Sigmoid colon (tissue), 7 donors: ENCODE measurements around the gene ZIC5. TPM values are rescaled to one million over a fixed set of nuclear protein-coding genes. Genes with fewer than 3 reads are reported as not detected.

ENCODE experiments used
- DNase-seq: peaks from one replicate; pipeline ENCODE4 v3.0.0-alpha.2; 2019
- H3K27ac ChIP-seq, 4 donors: fragments of 200-600 bp; sonication (generic); one replicate each; pipeline ENCODE4 v1.5.1; 2016 to 2019; ENCODE audit warnings: mild to moderate bottlenecking in 1 of 4
- H3K27me3 ChIP-seq, 3 donors: fragments of 200-600 bp; sonication (generic); one replicate each; pipeline ENCODE4 v1.5.1; 2019; ENCODE audit warnings: mild to moderate bottlenecking in 1 of 3
- H3K36me3 ChIP-seq, 4 donors: fragments of 200-600 bp; sonication (generic); one replicate each; pipeline ENCODE4 v1.5.1; 2016 to 2019
- H3K4me1 ChIP-seq, 4 donors: fragments of 200-600 bp; sonication (generic); one replicate each; pipeline ENCODE4 v1.5.1; 2017 to 2019
- H3K4me3 ChIP-seq, 4 donors: fragments of 200-600 bp; sonication (generic); one replicate each; pipeline ENCODE4 v1.5.1; 2017 to 2019; ENCODE audit warnings: mild to moderate bottlenecking in 2 of 4, moderate library complexity in 1 of 4
- H3K9me3 ChIP-seq, 4 donors: fragments of 200-600 bp in 3 of 4; sonication (generic) in 3 of 4; one replicate each; pipeline versions ENCODE4 v1.5.1 to v1.6.1; 2013 to 2019
- CTCF ChIP-seq, 4 experiments: fragments of 450-650 bp in 3 of 4; fragments of 200-600 bp in 1 of 4; IDR thresholded peaks; one replicate each; pipeline ENCODE4 v1.5.1; 2016 to 2019; ENCODE audit warnings: antibody characterized with exemption in 4 of 4, mild to moderate bottlenecking in 3 of 4, moderate library complexity in 2 of 4
- EP300 ChIP-seq, 4 donors: sonication (generic); formaldehyde crosslinking; IDR thresholded peaks; one replicate each; pipeline ENCODE4 v1.6.1; 2017; ENCODE audit warnings: antibody characterized with exemption in 4 of 4
- POLR2A ChIP-seq, 2 donors: fragments of 450-650 bp; IDR thresholded peaks; one replicate each; pipeline ENCODE4 v1.6.1; 2016; ENCODE audit warnings: antibody characterized with exemption in 2 of 2, mild to moderate bottlenecking in 2 of 2, moderate library complexity in 2 of 2
- POLR2AphosphoS5 ChIP-seq, 4 donors: sonication (generic); formaldehyde crosslinking; IDR thresholded peaks; one replicate each; pipeline ENCODE4 v1.6.1; 2017; ENCODE audit warnings: antibody characterized with exemption in 4 of 4
- WGBS, 2 donors: extraction: QIAGEN DNeasy Blood & Tissue Kit; methylation state at CpG; one replicate each; pipeline ENCODE4 v1.1.7; 2013; 5-methylcytosine and 5-hydroxymethylcytosine counted together
- intact Hi-C: fragments of 100-400 bp; cut with DNase I; formaldehyde crosslinking; loops from one replicate; pipeline ENCODE4 v1.15.1; 2023
- polyA plus RNA-seq, 3 donors: library from polyadenylated mRNA; stranded (reverse); fragments of 200-250 nt; gene quantifications; one replicate each; pipeline ENCODE4 v1.2.3, GENCODE V29; 2013
- total RNA-seq, 4 donors: library from RNA; depleted of rRNA; stranded (reverse); fragments of >200 nt; gene quantifications; one replicate each; pipeline ENCODE4 v1.1.0, GENCODE V29; 2016
- donor health status: healthy with polysubstance abuse.
- donor health status: Bipolar disorder and iron deficiency.
- donor health status: healthy.

ZIC5 gene
- total and polyA plus RNA-seq, 7 donors: not detected

- no peaks in the 10 kb centered on the region for H3K36me3 ChIP-seq
- H3K9me3 ChIP-seq: no peaks in the 10 kb centered on the region
- DNase-seq: no peak
- intact Hi-C loops: loop anchor here (10.0 kb wide), 1 partner anchor 705 kb away; the partner anchor contains the start of gene TMTC4
- H3K27ac ChIP-seq: no peak overlapping the region
- peaks cover 76 to 99% (median 92%) of the 10 kb centered on the region in 3 donors for H3K27me3 ChIP-seq
- H3K4me3 ChIP-seq: no peak overlapping the region
- H3K4me1 ChIP-seq: peaks cover 0 to 43% (median 38%) of the 10 kb centered on the region in 4 donors
- TF ChIP-seq POLR2A (IDR thresholded peaks at IDR 0.05) (no peak), POLR2AphosphoS5 (IDR thresholded peaks at IDR 0.05) (no peak), CTCF (IDR thresholded peaks at IDR 0.05) (no peak), EP300 (IDR thresholded peaks at IDR 0.05) (no peak)
- 4 to 6% methylated on average over 52 of the region's 52 CpGs for WGBS, 2 donors
Observed at GRCh38 chr13:99969453-99969918, 2.1 kb downstream of the ZIC5 start.

DNA sequence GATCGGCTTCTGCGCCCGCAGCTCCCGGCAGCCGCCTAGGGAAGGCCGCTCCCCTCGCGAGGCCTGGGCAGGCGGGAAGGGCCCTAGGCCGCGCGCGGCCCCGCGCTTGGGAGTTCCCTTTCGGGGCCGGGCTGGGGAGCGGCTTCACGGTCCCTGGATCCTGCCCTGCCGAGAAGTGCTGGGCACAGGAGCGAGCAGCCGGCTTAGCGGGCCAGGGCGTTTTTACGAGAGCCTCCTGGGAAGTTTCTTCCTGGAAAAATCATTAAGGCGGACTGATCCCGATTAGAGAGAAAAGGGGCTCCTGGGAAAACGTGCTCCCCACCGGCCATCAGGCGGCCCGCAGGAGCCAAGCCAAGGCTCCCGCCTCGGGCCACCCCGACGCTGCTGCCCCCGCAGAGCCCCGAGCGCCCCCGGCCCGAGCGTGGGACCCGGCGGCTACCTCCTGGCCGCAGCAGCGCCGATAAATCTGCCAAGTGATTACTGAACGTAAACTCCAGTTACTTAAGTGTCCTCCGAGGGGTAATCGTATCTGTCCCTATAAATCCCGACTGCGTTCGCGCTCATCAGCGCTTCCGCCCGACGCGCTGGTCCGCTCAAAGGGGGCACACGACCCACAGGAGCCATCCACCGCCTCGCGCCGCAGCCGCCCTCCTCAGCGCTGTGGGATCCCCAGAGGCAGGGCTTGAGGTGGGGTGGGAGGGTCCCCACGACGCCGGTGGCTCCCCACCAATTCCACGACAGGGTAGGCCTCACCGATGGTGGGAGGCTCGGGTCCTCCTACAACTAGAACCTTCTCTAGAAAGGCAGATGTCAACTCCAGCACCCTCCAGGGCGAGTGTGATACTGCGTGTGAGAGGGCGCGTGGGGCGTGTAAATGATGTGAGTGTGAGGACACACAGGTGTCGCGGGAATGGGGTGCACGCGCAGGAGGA is 2.8 kb downstream of the ZIC5 start:
- WGBS, 2 donors: 3 to 5% methylated on average over 81 of the region's 81 CpGs
- H3K27me3 ChIP-seq: peaks cover 69 to 99% (median 89%) of the 10 kb centered on the region in 3 donors
- DNase-seq: peak; percentile 47
- H3K4me3 ChIP-seq: peak overlapping the region in 3 of 4 donors; percentile 17 to 40 (median 34)
- no peak overlapping the region for H3K27ac ChIP-seq
- intact Hi-C loops: loop anchor here (10.0 kb wide), 1 partner anchor 706 kb away; the partner anchor contains the start of gene TMTC4
- no peaks in the 10 kb centered on the region for H3K9me3 ChIP-seq
- peaks cover 0 to 43% (median 38%) of the 10 kb centered on the region in 4 donors for H3K4me1 ChIP-seq
- TF ChIP-seq CTCF (IDR thresholded peaks at IDR 0.05) (no peak), POLR2AphosphoS5 (IDR thresholded peaks at IDR 0.05) (no peak), EP300 (IDR thresholded peaks at IDR 0.05) (no peak), POLR2A (IDR thresholded peaks at IDR 0.05) (no peak)
- no peaks in the 10 kb centered on the region for H3K36me3 ChIP-seq

DNA sequence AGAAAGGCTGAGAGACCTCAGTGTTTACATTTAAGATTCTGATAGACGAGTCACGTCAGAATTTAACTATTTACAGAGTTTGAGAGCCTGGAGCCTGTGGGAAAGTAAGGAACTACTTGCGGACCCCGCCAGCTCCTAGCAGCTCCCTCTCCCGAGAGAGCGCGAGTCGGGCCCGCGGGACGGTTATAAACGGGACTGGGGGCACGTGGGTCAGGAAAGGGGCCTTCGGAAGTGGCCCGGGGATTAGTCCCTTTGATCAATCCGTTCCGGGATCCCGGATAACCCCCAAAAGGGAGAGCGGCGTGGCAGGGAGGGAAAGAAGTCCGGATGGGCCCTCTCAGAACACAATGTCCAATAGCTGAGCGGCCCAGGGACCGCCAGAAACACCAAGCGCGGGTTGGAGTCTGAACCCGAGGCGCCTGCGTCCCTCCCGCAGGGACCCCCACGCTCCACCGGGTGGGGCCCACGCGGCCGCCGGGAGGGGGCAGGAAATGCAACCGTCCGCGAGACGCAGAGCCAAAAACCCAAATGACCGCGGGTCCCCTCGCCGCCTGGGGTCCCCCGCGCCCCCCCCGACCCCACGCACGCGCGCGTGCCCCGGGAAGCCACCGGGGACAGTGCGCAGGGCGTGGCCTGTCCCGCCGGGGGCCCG is 3.6 kb downstream of the ZIC5 start:
- 3 to 4% methylated on average over 58 of the region's 58 CpGs for WGBS, 2 donors
- DNase-seq: peak; percentile 56
- Histone ChIP-seq H3K9me3 (no peaks in the 10 kb centered on the region), H3K27me3 (peaks cover 61 to 99% (median 88%) of the 10 kb centered on the region in 3 donors), H3K36me3 (no peaks in the 10 kb centered on the region), H3K27ac (no peak overlapping the region), H3K4me1 (peaks cover 0 to 43% (median 38%) of the 10 kb centered on the region in 4 donors), H3K4me3 (peak overlapping the region in 3 of 4 donors; percentile 17 to 40 (median 34))
- intact Hi-C loops: loop anchor here (10.0 kb wide), 1 partner anchor 707 kb away; the partner anchor contains the start of gene TMTC4
- no peak for TF ChIP-seq POLR2A (IDR thresholded peaks at IDR 0.05)
- no peak for TF ChIP-seq EP300 (IDR thresholded peaks at IDR 0.05)

DNA sequence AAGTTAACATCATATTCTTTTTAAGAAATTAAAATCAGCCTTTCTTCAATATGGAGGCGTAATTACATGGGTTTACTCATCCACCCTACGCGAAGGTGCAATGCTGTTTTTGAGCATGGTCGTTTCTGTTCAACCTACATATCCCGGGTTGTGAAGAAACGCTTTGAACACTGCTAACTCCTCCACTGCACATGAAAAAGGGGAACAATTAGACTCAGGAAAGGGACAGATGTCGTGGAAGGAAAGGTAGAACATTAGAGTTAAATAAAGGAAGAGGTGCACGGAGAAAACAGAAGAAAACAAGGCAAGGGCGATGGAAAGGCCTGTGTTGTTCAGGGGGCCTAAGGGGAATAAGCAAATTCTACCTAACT is 4.1 kb downstream of the ZIC5 start:
- 40 to 44% methylated on average over 9 of the region's 9 CpGs for WGBS, 2 donors
- no peak for TF ChIP-seq CTCF (IDR thresholded peaks at IDR 0.05)
- TF ChIP-seq POLR2AphosphoS5 (IDR thresholded peaks at IDR 0.05): no peak
- TF ChIP-seq EP300 (IDR thresholded peaks at IDR 0.05): no peak
- TF ChIP-seq POLR2A (IDR thresholded peaks at IDR 0.05): no peak
- H3K4me1 ChIP-seq: peaks cover 0 to 43% (median 38%) of the 10 kb centered on the region in 4 donors
- no peak for DNase-seq
- no peaks in the 10 kb centered on the region for H3K36me3 ChIP-seq
- intact Hi-C loops: loop anchor here (10.0 kb wide), 1 partner anchor 707 kb away; the partner anchor contains the start of gene TMTC4
- no peaks in the 10 kb centered on the region for H3K9me3 ChIP-seq
- no peak overlapping the region for H3K4me3 ChIP-seq
- no peak overlapping the region for H3K27ac ChIP-seq
- H3K27me3 ChIP-seq: peaks cover 57 to 99% (median 88%) of the 10 kb centered on the region in 3 donors
